ENCODE results near the gene MRPL3.
"Not testable (repeated sequence)": the region's sequence is repeated elsewhere in the genome, so short reads cannot be mapped to it uniquely, and the experiment has no call there.

The MRPL3 gene

GRCh38 chr3:131491775-131492174 is 11.0 kb downstream of the MRPL3 start:
- DNase-seq: no peak

GRCh38 chr3:131491084-131491483 is 11.7 kb downstream of the MRPL3 start:
- no peak for DNase-seq

DNA sequence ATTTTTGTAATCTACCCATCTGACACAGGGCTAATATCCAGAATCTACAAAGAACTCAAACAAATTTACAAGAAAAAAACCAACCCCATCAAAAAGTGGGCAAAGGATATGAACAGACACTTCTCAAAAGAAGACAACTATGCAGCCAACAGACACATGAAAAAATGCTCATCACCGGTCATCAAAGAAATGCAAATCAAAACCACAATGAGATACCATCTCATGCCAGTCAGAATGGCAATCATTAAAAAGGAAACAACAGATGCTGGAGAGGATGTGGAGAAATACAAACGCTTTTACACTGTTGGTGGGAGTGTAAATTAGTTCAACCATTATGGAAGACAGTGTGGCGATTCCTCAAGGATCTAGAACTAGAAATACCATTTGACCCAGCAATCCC is 16.2 kb downstream of the MRPL3 start:
- not testable (repeated sequence) for DNase-seq

GRCh38 chr3:131485119-131485518 is 17.7 kb downstream of the MRPL3 start:
- no peak for DNase-seq

DNA sequence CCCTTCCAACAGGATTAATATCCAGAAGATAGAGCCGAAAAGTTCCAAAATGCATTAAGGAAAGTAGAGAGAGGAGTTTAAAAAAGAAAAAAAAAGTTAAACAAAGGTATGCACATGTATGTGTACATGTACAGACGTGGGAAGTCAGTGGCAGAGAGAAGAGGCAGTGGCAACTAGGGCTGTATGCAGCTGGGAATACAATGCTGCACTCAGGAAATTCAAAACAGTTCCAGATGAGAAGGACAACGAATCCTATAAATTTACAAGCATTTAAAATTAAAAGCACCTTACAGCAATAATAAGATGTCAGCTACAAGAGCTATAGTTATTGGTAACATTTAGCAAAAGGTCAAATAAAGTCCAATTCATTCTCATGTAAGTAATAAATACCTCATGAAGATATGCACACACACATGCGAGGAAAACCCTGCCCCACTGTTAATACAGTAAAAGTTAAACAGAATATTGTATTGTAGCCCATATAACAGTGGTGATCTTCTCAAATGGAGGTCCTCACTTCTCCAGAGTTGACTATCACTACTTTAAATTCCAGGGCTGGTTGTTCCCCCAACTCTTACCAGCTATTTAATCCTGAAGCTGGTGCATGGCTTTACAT is 18.2 kb downstream of the MRPL3 start:
- DNase-seq: no peak

GRCh38 chr3:131480116-131480515 is 22.7 kb downstream of the MRPL3 start:
- DNase-seq: no peak

- DNase-seq: no peak
Measured at GRCh38 chr3:131477813-131478212, 25.0 kb downstream of the MRPL3 start.

- no peak for DNase-seq
Measured at GRCh38 chr3:131474115-131474514, 28.7 kb downstream of the MRPL3 start.

DNA sequence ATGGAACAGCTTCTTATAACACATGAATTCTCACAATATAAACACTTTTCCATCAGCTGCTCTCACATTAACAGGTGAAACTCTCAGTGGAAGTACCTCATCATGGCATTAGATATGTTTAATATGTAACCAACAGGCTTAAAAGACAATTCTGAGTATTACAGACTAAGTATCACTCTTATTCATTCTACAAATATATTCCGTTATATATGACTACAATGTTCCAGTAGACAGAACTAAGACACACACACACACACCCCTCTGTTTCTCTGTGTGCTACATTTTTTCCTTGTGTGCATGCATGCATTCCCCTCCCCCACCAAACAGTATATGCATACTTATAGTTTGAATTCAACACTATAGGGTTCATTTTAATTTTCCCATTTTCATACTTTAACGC is 32.4 kb downstream of the MRPL3 start:
- no peak for DNase-seq

GRCh38 chr3:131458653-131459052 is 44.1 kb downstream of the MRPL3 start:
- DNase-seq: no peak

DNA sequence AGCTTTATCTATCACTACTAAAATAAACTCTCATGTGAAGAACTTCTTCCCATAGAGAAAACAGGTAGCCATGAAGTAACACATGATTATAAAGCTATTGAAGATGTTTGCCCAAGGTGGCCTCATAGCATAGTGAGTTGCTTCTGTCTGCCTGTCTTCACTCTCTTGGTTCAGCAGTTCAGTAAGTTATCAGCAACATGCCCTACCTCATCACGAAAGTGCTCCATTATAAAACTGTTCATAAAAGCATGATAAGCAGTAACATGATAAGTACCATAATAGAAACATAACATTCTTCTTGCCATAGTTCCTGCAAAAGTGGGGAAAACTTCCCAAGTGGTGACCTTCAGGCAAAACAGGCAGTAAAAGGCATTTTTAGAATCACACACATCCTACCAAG is 45.6 kb downstream of the MRPL3 start:
- DNase-seq: no peak

DNA sequence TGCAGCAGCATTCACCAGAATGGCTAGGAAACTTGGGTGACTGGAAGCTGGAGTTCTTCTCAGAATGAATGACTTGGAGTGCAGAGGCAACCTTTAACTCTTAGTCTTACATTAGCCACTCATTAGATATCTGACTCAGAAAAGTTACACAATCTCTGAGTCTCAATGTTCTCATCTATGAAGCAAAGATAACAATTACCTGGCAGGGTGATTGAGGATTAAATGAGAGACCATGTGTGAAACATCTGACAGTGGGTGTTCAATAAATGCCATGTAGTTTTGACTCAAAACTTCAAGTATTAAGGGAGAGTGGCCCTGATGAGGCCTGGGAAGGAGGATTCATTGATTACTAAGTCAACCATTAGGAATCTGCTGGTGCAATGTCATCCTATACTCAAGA is 48.3 kb downstream of the MRPL3 start:
- no peak for DNase-seq

DNA sequence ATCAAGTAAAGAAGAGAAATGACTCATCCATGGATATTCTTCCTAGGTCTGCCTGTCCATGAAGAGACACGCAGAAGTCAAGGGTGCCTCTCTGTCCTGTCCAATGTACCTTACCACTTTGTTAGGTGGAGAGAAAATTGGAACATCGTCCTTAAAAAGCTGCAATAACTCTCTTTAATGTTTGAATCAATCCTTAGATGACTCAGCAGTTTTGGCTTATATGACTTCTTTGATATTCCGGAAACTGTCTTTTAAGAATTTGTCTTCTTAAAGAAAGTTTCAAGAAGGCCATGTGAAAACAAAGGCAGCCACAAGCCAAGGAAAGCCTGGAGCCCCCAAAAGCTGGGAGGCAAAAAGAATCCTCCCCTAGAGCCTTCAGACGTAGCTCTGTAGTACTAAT is 49.2 kb downstream of the MRPL3 start:
- DNase-seq: no peak

DNA sequence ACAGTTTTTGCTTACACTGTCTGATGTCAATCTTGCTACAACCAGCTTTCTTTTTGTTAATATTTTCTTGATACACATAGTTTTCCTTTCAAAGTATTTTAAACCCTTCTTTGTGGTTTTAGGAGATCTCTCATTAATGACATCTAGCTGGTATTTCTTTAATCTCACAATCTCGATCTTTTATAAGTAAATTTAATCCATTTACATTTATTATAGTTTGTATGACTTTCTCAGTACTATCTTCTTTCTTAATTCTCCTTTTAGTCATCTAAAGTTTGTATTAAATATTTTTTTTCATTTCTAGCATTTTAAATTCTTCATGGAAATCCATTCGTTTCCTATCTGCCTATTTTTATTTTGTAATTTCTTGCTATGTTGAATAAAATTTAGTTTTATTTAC is 55.4 kb downstream of the MRPL3 start:
- no peak for DNase-seq

- DNase-seq: no peak
Measured at GRCh38 chr3:131444180-131444579, 58.6 kb downstream of the MRPL3 start.

DNA sequence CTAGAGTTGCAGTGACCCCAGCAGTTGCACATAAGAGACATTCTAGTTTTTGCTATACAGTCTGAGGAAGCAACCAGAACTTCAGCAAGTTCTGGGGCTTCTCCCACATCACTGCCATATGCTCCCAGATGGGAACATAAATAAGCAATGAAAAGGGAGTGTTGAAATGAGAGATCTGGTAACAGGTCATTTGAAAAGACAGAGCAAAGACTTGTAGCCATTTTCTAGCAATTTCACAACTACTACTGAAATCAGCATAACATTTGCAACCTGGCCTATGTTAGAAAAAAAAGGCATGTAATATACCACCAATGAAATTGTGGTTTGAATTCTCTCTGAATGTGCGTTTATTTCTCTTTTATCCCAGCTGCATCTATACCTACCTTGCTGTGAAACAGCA is 63.7 kb downstream of the MRPL3 start:
- DNase-seq: no peak

GRCh38 chr3:131435000-131435399 is 67.8 kb downstream of the MRPL3 start:
- no peak for DNase-seq

GRCh38 chr3:131432441-131432840 is 70.3 kb downstream of the MRPL3 start:
- no peak for DNase-seq

GRCh38 chr3:131431754-131432153 is 71.0 kb downstream of the MRPL3 start:
- DNase-seq: no peak

DNA sequence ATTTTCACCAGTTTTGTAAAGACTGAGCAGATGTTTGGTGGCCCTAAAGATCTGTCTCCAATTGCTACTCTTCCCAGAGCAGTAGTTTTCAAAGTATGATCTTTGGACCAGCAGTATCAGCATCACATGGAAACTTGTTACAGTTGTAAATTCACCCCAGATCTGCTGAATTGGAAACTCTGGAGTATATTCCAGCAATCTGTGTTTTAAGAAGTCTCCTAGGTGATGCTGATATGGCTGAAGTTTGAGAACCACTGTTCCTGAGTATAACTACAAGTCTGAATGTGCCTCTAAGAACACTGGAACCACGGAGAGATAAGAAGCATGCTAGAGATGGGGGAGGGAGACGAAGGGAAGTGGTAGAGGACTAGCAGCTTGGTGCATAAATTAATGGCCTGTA is 75.5 kb downstream of the MRPL3 start:
- no peak for DNase-seq

DNA sequence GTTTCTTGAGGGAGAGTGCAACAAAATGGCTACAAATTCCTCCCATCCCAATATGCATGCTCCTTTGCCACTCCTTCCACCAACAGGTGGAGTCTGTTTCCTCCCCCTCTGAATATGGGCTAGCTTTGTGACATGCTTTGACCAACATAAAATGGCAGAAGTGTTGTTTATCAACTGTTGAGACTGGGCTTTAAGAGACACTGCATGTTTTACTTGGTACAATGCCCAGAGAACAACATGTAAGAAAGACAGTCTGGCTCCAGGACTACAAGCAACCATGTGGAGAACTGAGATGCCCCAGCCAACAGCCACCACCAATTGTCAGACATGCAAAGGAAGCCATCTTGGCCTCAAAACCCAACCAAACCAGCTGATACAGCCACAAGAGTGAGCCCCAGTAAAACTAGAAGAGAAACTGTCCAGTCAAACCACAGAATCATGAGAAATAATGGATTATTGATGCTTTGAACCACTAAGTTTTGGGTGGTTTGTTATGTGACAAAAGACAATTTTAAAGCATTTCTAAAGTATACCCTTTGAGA is 80.7 kb downstream of the MRPL3 start:
- DNase-seq: no peak

GRCh38 chr3:131421301-131421700 is 81.5 kb downstream of the MRPL3 start:
- DNase-seq: no peak

DNA sequence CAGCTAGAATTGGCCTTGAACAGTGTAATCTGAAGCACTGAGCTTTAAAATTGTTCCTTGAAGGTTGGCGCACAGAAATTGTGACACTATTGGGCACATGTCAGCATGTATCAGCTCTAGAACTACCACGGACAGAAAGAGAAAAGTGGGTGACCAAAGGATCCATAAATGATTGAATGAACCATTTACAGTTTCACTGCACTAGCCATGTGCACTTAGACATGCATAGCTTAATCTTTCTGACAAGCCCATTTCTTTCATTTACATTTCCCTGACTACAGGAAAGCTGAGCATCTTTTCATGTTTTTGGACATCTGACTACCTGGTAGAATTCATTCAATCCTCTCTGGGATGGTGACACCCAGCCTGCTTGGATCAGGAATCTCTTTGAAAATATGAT is 85.0 kb downstream of the MRPL3 start:
- DNase-seq: no peak

Measured in right hindlimb (tissue), 1 donor.